GM04504 (cell line): Measurements from ENCODE around the gene CD46.

ENCODE experiments used
- DNase-seq: peaks from one replicate; pipeline ENCODE4 v3.0.0-alpha.2; 2012; ENCODE audit warnings: low read depth

Gene CD46

GRCh38 chr1:207828485-207829158 is 76.8 kb downstream of the CD46 start:
- DNase-seq: peak; percentile 75

DNA sequence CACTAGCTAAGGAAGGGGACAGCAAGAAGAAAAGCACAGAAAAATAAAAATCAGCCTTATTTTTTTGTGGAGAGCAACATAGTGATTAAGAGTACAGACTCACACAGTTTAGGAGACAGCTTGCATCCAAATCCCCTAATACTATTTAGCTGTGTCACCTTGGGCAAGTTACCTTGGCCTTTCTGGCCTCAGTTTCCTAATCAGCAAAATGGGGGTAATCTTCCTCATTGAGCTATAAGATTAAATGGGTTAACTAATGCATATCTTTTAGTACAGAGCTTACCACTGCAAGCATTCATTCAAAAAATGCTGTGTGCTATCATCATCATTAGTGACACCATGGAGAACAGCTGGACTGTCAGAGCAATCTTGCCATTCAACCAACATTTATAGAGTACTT is 77.7 kb downstream of the CD46 start:
- DNase-seq: no peak

GRCh38 chr1:207830788-207831187 is 78.9 kb downstream of the CD46 start:
- no peak for DNase-seq

GRCh38 chr1:207831517-207832327 is 79.9 kb downstream of the CD46 start:
- DNase-seq: no peak

DNA sequence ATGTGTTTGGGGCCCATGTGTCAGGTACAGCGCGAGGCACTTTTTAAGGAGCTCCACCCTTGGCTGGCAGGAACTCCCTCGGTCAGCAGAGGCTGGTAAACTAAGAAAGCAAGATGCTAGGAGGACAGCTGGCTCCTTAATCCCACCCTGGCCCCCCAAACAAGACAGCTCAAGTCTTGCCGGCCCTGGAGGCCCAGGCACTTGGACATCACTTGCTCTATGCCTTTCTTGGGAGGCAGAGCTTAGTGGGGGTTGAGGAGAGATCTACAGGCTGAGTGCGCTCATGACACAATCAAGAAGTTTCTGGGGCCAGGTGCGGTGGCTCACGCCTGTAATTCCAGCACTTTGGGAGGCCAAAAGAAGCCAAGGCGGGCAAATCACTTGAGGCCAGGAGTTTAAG is 80.9 kb downstream of the CD46 start:
- DNase-seq: no peak

DNA sequence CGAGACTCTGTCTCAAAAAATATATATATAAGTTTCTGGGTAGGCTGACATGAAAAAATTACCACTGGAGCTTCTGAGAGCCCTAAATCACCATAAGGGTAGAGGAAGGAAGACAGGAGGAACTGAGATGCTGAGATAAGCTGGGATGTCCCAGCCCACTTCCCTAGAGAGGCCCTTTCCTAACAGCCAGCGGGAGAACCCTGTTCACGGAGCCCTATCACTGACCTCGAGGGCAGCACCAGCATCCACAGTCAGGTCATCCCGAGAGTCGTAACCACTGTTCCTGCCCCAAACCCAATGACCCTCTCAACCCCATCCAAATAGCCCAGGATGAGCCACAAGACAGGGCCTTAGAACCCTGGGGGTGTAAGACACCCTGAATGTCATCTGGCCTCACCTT is 81.5 kb downstream of the CD46 start:
- DNase-seq: no peak

- no peak for DNase-seq
Observed at GRCh38 chr1:207833956-207834660, 82.3 kb downstream of the CD46 start.

DNA sequence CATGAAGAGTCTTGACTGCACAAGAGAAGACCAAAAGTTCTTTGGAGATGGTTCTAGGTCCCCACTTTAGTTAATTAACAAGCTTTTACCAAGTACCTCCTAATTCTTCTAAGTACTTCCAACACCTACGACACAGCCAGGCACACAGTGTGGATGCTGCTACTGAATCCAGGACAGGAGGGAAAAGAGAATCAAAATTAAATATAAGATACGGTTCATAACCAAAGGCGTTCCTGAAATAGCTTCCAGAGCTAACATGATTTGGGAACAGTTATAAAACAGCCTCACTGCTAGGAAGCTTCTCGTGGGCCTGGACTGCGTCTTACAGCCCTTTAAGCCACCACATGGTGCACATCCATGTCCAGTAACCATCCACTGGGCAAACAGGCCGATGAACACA is 84.1 kb downstream of the CD46 start:
- DNase-seq: no peak

- no peak for DNase-seq
Observed at GRCh38 chr1:207836591-207837347, 84.9 kb downstream of the CD46 start.

GRCh38 chr1:207837673-207838072 is 85.8 kb downstream of the CD46 start:
- no peak for DNase-seq

DNA sequence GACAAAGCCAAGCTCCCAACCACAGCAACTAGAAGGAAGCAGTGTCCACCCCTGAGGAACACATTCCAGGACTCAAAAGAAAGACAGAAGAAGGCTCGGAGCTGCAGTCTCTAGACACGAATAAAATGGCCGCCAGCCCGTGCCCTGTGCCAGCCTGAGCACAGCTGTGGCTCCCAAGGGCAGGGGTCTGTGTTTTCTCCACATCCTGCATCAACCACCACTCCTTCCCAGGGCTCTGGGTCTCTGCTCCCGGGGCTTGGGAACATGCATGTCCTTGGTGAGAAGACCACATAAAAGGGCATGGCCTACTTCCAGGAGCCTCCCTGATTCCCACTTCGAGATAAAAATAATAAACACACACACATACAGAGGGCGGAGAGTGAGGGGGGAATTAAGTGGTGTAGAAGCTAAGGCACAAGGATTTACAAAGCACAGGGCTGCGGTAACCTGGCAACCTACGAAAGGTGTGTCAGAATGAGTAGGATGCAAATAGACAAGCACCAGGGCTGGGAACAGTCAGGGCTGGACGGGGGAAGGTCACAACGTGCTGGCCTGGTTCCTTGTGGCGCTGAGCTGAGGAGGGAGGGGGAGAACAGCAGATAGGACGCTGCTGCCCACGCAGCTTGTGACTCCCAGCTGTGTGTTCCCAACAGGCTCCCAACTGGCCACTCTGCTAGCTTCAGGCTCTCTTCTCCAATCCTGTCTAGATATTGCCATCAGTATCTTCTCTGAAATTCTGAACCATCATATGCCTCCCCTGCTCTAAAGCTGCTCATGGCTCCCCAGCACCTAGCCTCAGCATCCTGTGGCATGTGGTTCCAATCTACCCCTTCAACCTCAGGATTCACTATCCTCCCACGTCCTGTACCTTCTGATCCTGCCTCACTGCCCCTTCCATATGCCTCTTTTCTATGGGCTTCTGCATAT is 86.6 kb downstream of the CD46 start:
- DNase-seq: no peak

GRCh38 chr1:207839083-207839413 is 87.2 kb downstream of the CD46 start:
- DNase-seq: no peak

DNA sequence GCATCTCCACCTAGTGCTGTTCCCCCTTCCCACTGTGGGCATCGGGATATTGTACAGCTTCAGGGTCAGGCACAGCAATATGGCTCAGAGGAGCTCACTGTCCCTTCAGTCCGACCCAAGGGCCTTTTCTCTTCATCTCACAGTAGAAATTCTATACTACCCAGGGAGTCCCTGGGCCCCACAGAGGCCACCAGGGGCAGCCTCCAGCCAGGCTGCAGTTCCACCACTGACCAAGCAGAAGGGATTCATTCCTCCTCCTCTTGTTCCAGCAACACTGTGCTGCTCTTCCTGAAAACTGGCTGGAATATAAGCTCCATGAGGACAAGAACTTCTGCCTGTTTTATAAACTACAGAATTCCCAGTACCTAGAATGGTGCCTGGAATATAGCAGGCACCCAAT is 88.5 kb downstream of the CD46 start:
- no peak for DNase-seq

DNA sequence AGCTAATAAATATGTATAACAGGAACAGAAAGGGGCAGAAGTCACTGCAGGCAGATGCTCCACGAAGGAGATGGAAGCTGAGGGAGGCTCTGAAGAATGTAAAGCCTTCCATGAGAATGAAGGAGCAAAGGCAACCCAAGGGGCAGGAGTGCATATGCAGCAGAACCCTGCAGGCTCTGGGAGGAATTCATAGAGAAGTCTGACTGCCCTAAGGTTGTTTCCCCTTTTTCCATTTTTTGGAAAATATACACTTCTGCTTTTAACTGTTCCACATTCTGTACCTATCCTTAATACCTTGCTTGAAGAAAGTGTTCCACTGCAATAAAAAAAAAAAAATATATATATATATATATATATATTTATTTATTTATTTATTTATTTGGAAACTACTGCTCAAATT is 89.4 kb downstream of the CD46 start:
- no peak for DNase-seq

DNA sequence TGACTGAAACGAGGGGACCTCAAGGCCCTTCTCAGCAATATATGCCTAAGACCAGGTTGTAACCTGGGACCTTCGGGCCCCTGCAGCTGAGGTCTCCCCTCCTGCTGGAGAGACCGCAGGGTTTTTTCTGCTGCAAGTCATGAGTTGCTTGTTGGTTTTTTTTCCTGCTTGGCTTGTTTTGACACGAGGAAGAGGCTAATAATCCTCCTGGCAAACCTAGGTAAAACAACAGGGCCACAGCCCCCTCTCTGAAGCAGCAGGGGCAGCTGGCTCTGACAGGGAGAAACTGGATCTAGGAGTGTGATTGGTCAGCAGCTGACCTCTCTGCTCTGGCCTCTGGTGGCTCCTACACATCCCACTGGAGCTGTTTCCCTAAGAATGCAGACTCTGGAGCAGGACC is 90.0 kb downstream of the CD46 start:
- no peak for DNase-seq

GRCh38 chr1:207842506-207842905 is 90.7 kb downstream of the CD46 start:
- DNase-seq: no peak

DNA sequence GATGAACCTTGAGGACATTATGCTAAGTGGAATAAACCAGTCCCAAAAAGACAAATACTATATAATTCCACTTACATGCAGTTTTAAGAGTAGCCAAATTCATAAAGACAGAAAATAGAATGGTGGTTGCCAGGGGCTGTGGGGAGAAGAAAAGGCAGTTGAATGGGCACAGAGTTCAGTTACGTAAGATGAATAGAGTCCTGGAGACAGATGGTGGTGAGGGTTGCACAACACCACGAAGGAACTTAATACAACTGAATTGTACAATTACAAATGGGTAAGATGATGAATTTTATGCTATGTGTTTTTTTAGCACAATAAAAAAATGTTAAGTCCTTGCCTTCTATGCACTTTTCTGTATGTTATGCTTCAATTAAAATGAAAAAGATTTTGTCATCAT is 92.5 kb downstream of the CD46 start:
- DNase-seq: no peak
